HepG2 (cell line): Measurements from ENCODE around the gene DAGLB. TPM values are rescaled to one million over a fixed set of nuclear protein-coding genes. Genes with fewer than 3 reads are reported as not detected.

ENCODE experiments used
- HMGXB4 ChIP-seq, 2 experiments: sonication (generic) in 1 of 2; formaldehyde crosslinking in 1 of 2; IDR thresholded peaks; 2 replicates each; pipeline versions ENCODE4 v1.4.0 to v1.6.1; 2018 to 2020; ENCODE audit warnings: missing genetic modification reagents in 2 of 2, borderline replicate concordance in 1 of 2, low read depth in 1 of 2, mild to moderate bottlenecking in 1 of 2, missing biosample characterization in 1 of 2
- PHF21A ChIP-seq: sonication (generic); formaldehyde crosslinking; IDR thresholded peaks from 2 replicates; pipeline ENCODE4 v1.5.0; 2020; ENCODE audit warnings: mild to moderate bottlenecking, missing genetic modification reagents
- POLR2G ChIP-seq: fragments of 200-400 bp; formaldehyde crosslinking; IDR thresholded peaks from 2 replicates; pipeline ENCODE4 v1.6.1; 2018; ENCODE audit warnings: mild to moderate bottlenecking, low read depth, low read length, moderate library complexity
- RBM39 ChIP-seq: fragments of 200-400 bp; formaldehyde crosslinking; IDR thresholded peaks from one replicate; pipeline ENCODE4 v1.6.1; 2018; ENCODE audit warnings: antibody characterized with exemption, mild to moderate bottlenecking, low read depth, low read length; ENCODE audit not compliant: poor library complexity, severe bottlenecking
- REL ChIP-seq: sonication (generic); formaldehyde crosslinking; conservative IDR thresholded peaks from 2 replicates; pipeline ENCODE4 v1.8.0; 2022; ENCODE audit warnings: mild to moderate bottlenecking, missing genetic modification reagents, moderate library complexity
- REST ChIP-seq, 2 experiments: IDR thresholded peaks; 2 replicates each; pipeline ENCODE4 v1.6.1; 2011 to 2012; ENCODE audit warnings: low read length in 2 of 2, borderline replicate concordance in 1 of 2, low read depth in 1 of 2, mild to moderate bottlenecking in 1 of 2, moderate library complexity in 1 of 2
- ZFP91 ChIP-seq: sonication (generic); formaldehyde crosslinking; IDR thresholded peaks from 2 replicates; pipeline ENCODE4 v1.9.0; 2022; ENCODE audit warnings: missing genetic modification reagents, mild to moderate bottlenecking, borderline replicate concordance
- ZNF12 ChIP-seq: sonication (generic); formaldehyde crosslinking; IDR thresholded peaks from 2 replicates; pipeline ENCODE4 v1.5.0; 2020; ENCODE audit warnings: missing genetic modification reagents
- ZNF18 ChIP-seq: sonication (generic); formaldehyde crosslinking; IDR thresholded peaks from 2 replicates; pipeline ENCODE4 v1.8.0; 2022; ENCODE audit warnings: mild to moderate bottlenecking, missing genetic modification reagents; ENCODE audit not compliant: insufficient replicate concordance
- ZNF235 ChIP-seq: sonication (generic); formaldehyde crosslinking; IDR thresholded peaks from 2 replicates; pipeline ENCODE4 v1.8.1; 2023; ENCODE audit warnings: mild to moderate bottlenecking, missing genetic modification reagents, borderline replicate concordance
- ZNF276 ChIP-seq: sonication (generic); formaldehyde crosslinking; IDR thresholded peaks from 2 replicates; pipeline ENCODE4 v1.4.0; 2020; ENCODE audit warnings: mild to moderate bottlenecking, low read depth, missing genetic modification reagents
- ZNF30 ChIP-seq: sonication (generic); formaldehyde crosslinking; IDR thresholded peaks from 2 replicates; pipeline ENCODE4 v1.5.0; 2020; ENCODE audit warnings: mild to moderate bottlenecking, missing genetic modification reagents
- polyA plus RNA-seq, 8 experiments: library from polyadenylated mRNA; depleted of rRNA in 3 of 8; stranded (reverse) in 7 of 8; unstranded in 1 of 8; fragments of >200 nt; fragmentation: Illumina TruSeq in 4 of 8; extraction: Trizol in 4 of 8; gene quantifications; 2 replicates each; pipeline versions ENCODE4 v1.2.1 to v1.2.3, GENCODE V29; 2011 to 2016; ENCODE audit warnings: low read depth in 4 of 8, missing spikeins in 1 of 8, mixed read lengths in 1 of 8; ENCODE audit not compliant: insufficient read depth in 1 of 8
- total RNA-seq, 5 experiments: library from RNA; depleted of rRNA; stranded (reverse); fragments of >200 nt; fragmentation: Illumina TruSeq; extraction: Trizol; gene quantifications; 2 replicates each; pipeline ENCODE4 v1.2.3, GENCODE V29; 2016; ENCODE audit warnings: low read depth in 1 of 5

DAGLB gene
- total and polyA plus RNA-seq, 2 of the 13 experiments (the other 11 are each of a cell fraction or from before 2014, with no cell fraction given) = 7.9 to 9.8 TPM

GRCh38 chr7:6385110-6385781 is 62.5 kb downstream of the DAGLB start (continued):
- TF ChIP-seq ZNF276 (CRISPR knock-in tag) (no peak), REL (CRISPR knock-in tag) (no peak), REST (IDR thresholded peaks at IDR 0.05; ENCODE audit: borderline replicate concordance in 1 of 2, low read depth in 1 of 2, low read length in 2 of 2) (no peak), ZNF235 (CRISPR knock-in tag) (no peak), ZNF30 (CRISPR knock-in tag) (no peak), HMGXB4 (CRISPR knock-in tag; IDR thresholded peaks at IDR 0.05; ENCODE audit: borderline replicate concordance in 1 of 2, low read depth in 1 of 2) (peak in 1 of 2 experiments; percentile 39; a peak in 1 of 4 replicates), POLR2G (no peak), PHF21A (peak; percentile 94), ZFP91 (CRISPR knock-in tag) (no peak), ZNF12 (CRISPR knock-in tag) (no peak), ZNF18 (CRISPR knock-in tag) (no peak), RBM39 (no peak)
